OCI-LY1 (cell line): Measurements from ENCODE around the gene FNBP1.

ENCODE experiments used
- CTCF ChIP-seq: fragments of 200-600 bp; sonication (generic), shearing (Covaris generic); IDR thresholded peaks from 2 replicates; pipeline ENCODE4 v1.5.1; 2017; ENCODE audit warnings: mild to moderate bottlenecking, antibody characterized with exemption, low read length, moderate library complexity, mixed read lengths
- EZH2 ChIP-seq: fragments of 200-600 bp; sonication (generic), shearing (Covaris generic); IDR thresholded peaks from 2 replicates; pipeline ENCODE4 v1.8.0; 2017; ENCODE audit warnings: borderline replicate concordance, mixed run types, mild to moderate bottlenecking, antibody characterized with exemption, low read length, moderate library complexity, mixed read lengths

- TF ChIP-seq CTCF (no peak), EZH2 (no peak)
Measured at GRCh38 chr9:129979071-129979745, 63.8 kb downstream of the FNBP1 start.
